Activated CD8-positive, alpha-beta T cell treated with anti-CD3 and anti-CD28 coated beads for 36 hours (primary cell): ENCODE measurements around the gene SERPINB6. TPM values are rescaled to one million over a fixed set of nuclear protein-coding genes. Genes with fewer than 3 reads are reported as not detected.

Experiments used
- ATAC-seq: fragments of 200-7000 bp; cut with Tn5 transposase; one replicate; pipeline ENCODE4 v1.10.0; 2021; ENCODE audit warnings: mild to moderate bottlenecking, moderate library complexity
- CTCF ChIA-PET: fragments of 350-600 bp; sonication (Branson Sonifier 250); formaldehyde crosslinking; loops from one replicate; lab custom pipeline; 2021; ENCODE audit warnings: antibody characterized with exemption; lab: Charles Lee
- POLR2A ChIA-PET: fragments of 350-600 bp; sonication (Branson Sonifier 250); formaldehyde crosslinking; loops from one replicate; lab custom pipeline; 2021; ENCODE audit warnings: antibody characterized with exemption; lab: Charles Lee
- DNase-seq: peaks from one replicate; pipeline ENCODE4 v3.0.0-alpha.2; 2020
- H3K27ac Mint-ChIP-seq: one replicate; pipeline ENCODE4 v1.8.0; 2021; ENCODE audit warnings: mild to moderate bottlenecking, mixed read lengths
- H3K27me3 Mint-ChIP-seq: one replicate; pipeline ENCODE4 v1.8.0; 2021; ENCODE audit warnings: mixed read lengths
- H3K36me3 Mint-ChIP-seq: one replicate; pipeline ENCODE4 v1.8.0; 2021; ENCODE audit warnings: low read depth, mixed read lengths
- H3K4me1 Mint-ChIP-seq: one replicate; pipeline ENCODE4 v1.8.0; 2021; ENCODE audit warnings: low read depth, mixed read lengths
- H3K4me3 Mint-ChIP-seq: one replicate; pipeline ENCODE4 v1.8.0; 2021; ENCODE audit warnings: mild to moderate bottlenecking, moderate library complexity, mixed read lengths
- H3K9me3 Mint-ChIP-seq: one replicate; pipeline ENCODE4 v1.8.0; 2021; ENCODE audit warnings: mixed read lengths
- intact Hi-C: fragments of 100-400 bp; cut with micrococcal nuclease; formaldehyde crosslinking; loops from one replicate; pipeline ENCODE4 v1.10.0; 2022
- total RNA-seq, 2 experiments: library from RNA; stranded (reverse); gene quantifications; one replicate each; pipeline ENCODE4 v1.2.3, GENCODE V29; 2021
- TF ChIP-seq, protein P1 (sequence below): fragments of 200-600 bp; IDR thresholded peaks from one replicate; pipeline ENCODE4 v1.8.0; 2022; ENCODE audit warnings: antibody characterized with exemption, mild to moderate bottlenecking

Gene SERPINB6
- total RNA-seq, 2 experiments from 2014 or later = 52.2 to 53.8 TPM

DNA sequence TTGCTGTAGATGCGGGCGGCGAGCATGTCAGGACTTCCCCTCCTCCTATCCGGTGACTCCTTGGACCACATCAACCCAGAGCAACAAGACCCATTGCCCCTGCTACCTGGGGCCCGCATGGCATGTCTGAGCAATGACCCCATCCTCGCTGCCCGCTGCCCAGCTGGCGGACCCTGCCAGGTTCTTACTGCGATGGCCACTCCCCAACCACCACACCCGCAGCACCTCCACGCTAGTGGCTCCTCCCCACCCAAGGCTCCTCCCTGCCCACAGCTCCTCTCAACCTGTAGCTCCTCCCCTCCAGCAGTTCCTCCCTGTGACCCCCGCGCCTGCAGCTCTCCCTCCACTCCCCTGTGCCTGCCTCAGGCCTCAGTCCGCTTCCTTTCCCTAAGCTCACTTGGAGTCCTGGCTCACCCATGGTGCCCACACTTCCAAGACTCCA lies 50.7 kb downstream of the SERPINB6 start:
- H3K4me1 Mint-ChIP-seq = peaks cover 21% of the 10 kb centered on the region
- DNase-seq (no peak), ATAC-seq (no peak)
- ChIA-PET POLR2A (interaction anchor here (0.8 kb wide), 1 partner anchor 21 kb away, joined by 3 read pairs; no protein-coding TSS in a partner anchor), CTCF (interaction anchor here (0.7 to 4.8 kb wide), 6 partner anchors 9 to 103 kb away, joined by 3 to 23 read pairs (median 4); no protein-coding TSS in a partner anchor)
- intact Hi-C loops = no loop called here
- H3K27me3 Mint-ChIP-seq = no peaks in the 10 kb centered on the region
- H3K9me3 Mint-ChIP-seq = no peaks in the 10 kb centered on the region
- TF ChIP-seq, protein P1, sequence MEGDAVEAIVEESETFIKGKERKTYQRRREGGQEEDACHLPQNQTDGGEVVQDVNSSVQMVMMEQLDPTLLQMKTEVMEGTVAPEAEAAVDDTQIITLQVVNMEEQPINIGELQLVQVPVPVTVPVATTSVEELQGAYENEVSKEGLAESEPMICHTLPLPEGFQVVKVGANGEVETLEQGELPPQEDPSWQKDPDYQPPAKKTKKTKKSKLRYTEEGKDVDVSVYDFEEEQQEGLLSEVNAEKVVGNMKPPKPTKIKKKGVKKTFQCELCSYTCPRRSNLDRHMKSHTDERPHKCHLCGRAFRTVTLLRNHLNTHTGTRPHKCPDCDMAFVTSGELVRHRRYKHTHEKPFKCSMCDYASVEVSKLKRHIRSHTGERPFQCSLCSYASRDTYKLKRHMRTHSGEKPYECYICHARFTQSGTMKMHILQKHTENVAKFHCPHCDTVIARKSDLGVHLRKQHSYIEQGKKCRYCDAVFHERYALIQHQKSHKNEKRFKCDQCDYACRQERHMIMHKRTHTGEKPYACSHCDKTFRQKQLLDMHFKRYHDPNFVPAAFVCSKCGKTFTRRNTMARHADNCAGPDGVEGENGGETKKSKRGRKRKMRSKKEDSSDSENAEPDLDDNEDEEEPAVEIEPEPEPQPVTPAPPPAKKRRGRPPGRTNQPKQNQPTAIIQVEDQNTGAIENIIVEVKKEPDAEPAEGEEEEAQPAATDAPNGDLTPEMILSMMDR = no peak
- peaks cover 3% of the 10 kb centered on the region for H3K36me3 Mint-ChIP-seq
- no peak overlapping the region for H3K27ac Mint-ChIP-seq
- no peak overlapping the region for H3K4me3 Mint-ChIP-seq

DNA sequence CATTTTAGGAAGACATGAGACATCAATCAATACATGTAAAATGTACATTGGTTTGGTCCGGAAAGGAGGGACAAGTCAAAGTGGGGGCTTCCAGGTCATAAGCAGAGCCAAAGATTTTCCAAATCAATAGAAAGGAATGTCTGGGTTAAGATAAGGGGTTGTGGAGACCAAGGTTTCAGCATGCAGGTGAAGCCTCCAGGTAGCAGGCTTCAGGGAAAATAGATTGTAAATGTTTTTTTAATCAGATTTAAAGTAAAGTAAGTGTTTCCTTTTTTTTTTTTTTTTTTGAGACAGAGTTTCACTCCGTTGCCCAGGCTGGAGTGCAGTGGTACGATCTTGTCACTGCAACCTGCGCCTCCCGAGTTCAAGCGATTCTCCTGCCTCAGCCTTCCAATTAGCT lies 51.5 kb downstream of the SERPINB6 start:
- POLR2A ChIA-PET = interaction anchor here (0.8 kb wide), 2 partner anchors 20 to 85 kb away, joined by 3 read pairs; no protein-coding TSS in a partner anchor
- Mint-ChIP-seq H3K36me3 (peaks cover 3% of the 10 kb centered on the region), H3K4me3 (no peak overlapping the region), H3K27ac (no peak overlapping the region), H3K4me1 (peaks cover 21% of the 10 kb centered on the region), H3K27me3 (no peaks in the 10 kb centered on the region), H3K9me3 (no peaks in the 10 kb centered on the region)
- no peak for DNase-seq
- CTCF ChIA-PET = interaction anchor here (0.9 to 4.8 kb wide), 5 partner anchors 8 to 102 kb away, joined by 3 to 23 read pairs (median 6); no protein-coding TSS in a partner anchor
- TF ChIP-seq, protein P1 = no peak
- ATAC-seq = no peak
- intact Hi-C loops = no loop called here

DNA sequence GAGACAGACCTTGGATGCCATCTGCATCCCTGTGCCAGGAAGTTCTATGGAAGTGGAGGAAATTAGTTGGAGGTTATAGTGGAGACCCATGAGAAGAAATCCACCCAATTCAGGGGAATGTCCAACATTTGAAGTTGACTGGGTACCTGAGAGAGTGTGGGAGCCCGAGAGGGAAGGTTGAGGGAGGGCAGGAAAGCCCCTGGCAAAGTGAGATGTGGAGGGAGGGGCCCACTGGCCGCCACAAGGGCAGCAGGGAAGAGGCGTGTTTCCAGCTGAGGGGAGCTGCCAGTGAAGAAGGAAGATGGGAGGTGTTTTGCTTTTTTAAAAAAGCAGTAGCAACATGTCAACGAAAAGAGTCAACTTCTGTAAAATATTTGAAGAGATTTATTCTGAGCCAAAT lies 52.0 kb downstream of the SERPINB6 start:
- ATAC-seq = peak; percentile 8
- Mint-ChIP-seq H3K27me3 (no peaks in the 10 kb centered on the region), H3K4me1 (peaks cover 21% of the 10 kb centered on the region), H3K9me3 (no peaks in the 10 kb centered on the region), H3K27ac (peak overlapping the region; percentile 51), H3K4me3 (no peak overlapping the region), H3K36me3 (peaks cover 3% of the 10 kb centered on the region)
- TF ChIP-seq, protein P1 = no peak
- CTCF ChIA-PET = interaction anchor here (1.1 to 4.8 kb wide), 3 partner anchors 8 to 73 kb away, joined by 6 to 23 read pairs (median 6); no protein-coding TSS in a partner anchor
- POLR2A ChIA-PET = interaction anchor here (0.8 kb wide), 1 partner anchor 84 kb away, joined by 3 read pairs; no protein-coding TSS in a partner anchor
- intact Hi-C loops = no loop called here
- DNase-seq = no peak

DNA sequence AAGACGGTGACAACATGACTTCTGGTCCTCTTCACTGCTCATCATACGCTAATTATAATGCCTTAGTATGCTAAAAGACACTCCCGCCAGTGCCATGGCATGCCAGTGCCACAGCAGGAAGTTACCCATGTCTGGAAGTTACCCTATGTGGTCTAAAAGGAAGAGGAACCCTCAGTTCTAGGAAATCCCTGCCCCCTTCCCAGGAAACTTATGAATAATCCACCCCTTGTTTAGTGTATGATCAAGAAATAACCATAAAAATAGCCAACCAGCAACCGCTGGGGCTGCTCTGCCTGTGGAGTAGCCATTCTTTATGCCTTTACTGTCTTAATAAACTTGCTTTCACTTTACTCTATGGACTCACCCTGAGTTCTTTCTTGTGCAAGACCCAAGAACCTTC lies 52.4 kb downstream of the SERPINB6 start:
- Mint-ChIP-seq H3K4me3 (no peak overlapping the region), H3K9me3 (no peaks in the 10 kb centered on the region), H3K27me3 (no peaks in the 10 kb centered on the region), H3K27ac (peak overlapping the region; percentile 51), H3K4me1 (peaks cover 21% of the 10 kb centered on the region), H3K36me3 (peaks cover 3% of the 10 kb centered on the region)
- DNase-seq (peak; percentile 58), ATAC-seq (peak; percentile 71)
- intact Hi-C loops = no loop called here
- TF ChIP-seq, protein P1 = no peak
- POLR2A ChIA-PET = interaction anchor here (0.8 kb wide), 1 partner anchor 84 kb away, joined by 3 read pairs; no protein-coding TSS in a partner anchor
- CTCF ChIA-PET = interaction anchor here (2.0 kb wide), 1 partner anchor 72 kb away, joined by 6 read pairs; no protein-coding TSS in a partner anchor

DNA sequence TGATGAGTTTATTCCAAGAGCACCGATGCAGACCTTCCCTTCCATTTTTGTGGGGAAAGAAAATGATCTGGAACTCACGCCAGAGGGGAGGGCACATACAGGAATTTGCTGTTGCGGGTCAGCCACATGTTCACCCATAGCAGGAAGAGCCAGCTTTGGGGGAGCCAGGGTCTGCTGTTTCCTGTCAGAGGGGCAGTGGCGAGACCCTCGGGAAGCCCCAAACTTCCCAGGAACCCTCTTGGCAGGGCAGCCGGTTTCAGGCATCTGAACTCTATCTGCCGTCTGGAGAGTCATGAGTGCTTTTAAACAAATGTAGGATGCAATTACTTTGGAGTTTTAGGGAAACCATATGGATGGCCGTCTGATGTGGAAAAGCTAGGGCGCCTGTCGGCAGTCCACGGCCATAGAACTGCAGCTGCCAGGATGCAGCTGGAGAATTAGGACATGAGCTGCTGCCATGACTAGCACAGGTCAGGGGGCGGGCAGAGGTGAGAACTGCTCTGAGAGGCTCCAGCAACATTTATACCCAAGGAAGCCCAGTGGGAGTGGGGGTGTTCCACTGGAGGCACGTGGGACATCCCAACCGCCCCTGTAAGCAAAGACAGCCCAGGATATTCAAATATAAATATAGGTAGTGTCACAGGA lies 53.4 kb downstream of the SERPINB6 start:
- H3K4me1 Mint-ChIP-seq = peaks cover 21% of the 10 kb centered on the region
- ATAC-seq = no peak
- H3K27ac Mint-ChIP-seq = no peak overlapping the region
- intact Hi-C loops = no loop called here
- no peaks in the 10 kb centered on the region for H3K27me3 Mint-ChIP-seq
- peaks cover 3% of the 10 kb centered on the region for H3K36me3 Mint-ChIP-seq
- no peak overlapping the region for H3K4me3 Mint-ChIP-seq
- TF ChIP-seq, protein P1 = no peak
- DNase-seq = no peak
- ChIA-PET POLR2A (no interaction called here), CTCF (interaction anchor here (1.0 to 2.0 kb wide), 2 partner anchors 14 to 71 kb away, joined by 3 to 6 read pairs; no protein-coding TSS in a partner anchor)
- no peaks in the 10 kb centered on the region for H3K9me3 Mint-ChIP-seq
